Upper lobe of left lung (tissue), 4 donors: Measurements from ENCODE around the gene ASB8.

Experiments
- CTCF ChIP-seq, 6 experiments: fragments of 450-650 bp in 4 of 6; fragments of 200-600 bp in 2 of 6; sonication (generic) in 2 of 6; IDR thresholded peaks; one replicate each; pipeline ENCODE4 v1.5.1; 2016 to 2019; ENCODE audit warnings: antibody characterized with exemption in 6 of 6
- EP300 ChIP-seq, 4 donors: sonication (generic); formaldehyde crosslinking; IDR thresholded peaks; one replicate each; pipeline ENCODE4 v1.5.1; 2017; ENCODE audit warnings: antibody characterized with exemption in 4 of 4, control low read depth in 2 of 4
- POLR2A ChIP-seq, 4 donors: fragments of 450-650 bp; IDR thresholded peaks; one replicate each; pipeline ENCODE4 v1.5.1; 2016 to 2017; ENCODE audit warnings: antibody characterized with exemption in 4 of 4, mild to moderate bottlenecking in 2 of 4

GRCh38 chr12:48151103-48151771 lies 6.1 kb downstream of the ASB8 start:
- TF ChIP-seq CTCF (IDR thresholded peaks at IDR 0.05) (no peak), POLR2A (IDR thresholded peaks at IDR 0.05) (no peak), EP300 (IDR thresholded peaks at IDR 0.05) (no peak)
